ENCODE results near the gene CT45A5.
"Not testable (repeated sequence)": the region's sequence is repeated elsewhere in the genome, so short reads cannot be mapped to it uniquely, and the experiment has no call there.

Gene CT45A5

GRCh38 chrX:135785403-135785802 is at the start of gene CT45A5:
Gene CT45A5 (minus strand): TSS chrX:135785503. CDS start chrX:135781729, 3,774 bp downstream.
- DNase-seq: not testable (repeated sequence)

- DNase-seq: not testable (repeated sequence)
Measured at GRCh38 chrX:135819912-135820311, 34.6 kb upstream of the CT45A5 start, which contains the start of gene CT45A2. Gene CT45A2 (minus strand): TSS chrX:135820012. CDS start chrX:135816265, 3,747 bp downstream.

- not testable (repeated sequence) for DNase-seq
Measured at GRCh38 chrX:135802687-135803086, 17.4 kb upstream of the CT45A5 start, which contains the start of gene CT45A6. Gene CT45A6 (minus strand): TSS chrX:135802787. CDS start chrX:135798993, 3,794 bp downstream.

GRCh38 chrX:135768091-135768490 is 17.2 kb downstream of the CT45A5 start, which contains the start of gene CT45A3:
Gene CT45A3 (minus strand): TSS chrX:135768191. CDS start chrX:135764444, 3,747 bp downstream.
- not testable (repeated sequence) for DNase-seq

- DNase-seq: not testable (repeated sequence)
Measured at GRCh38 chrX:135744739-135745138, 40.6 kb downstream of the CT45A5 start.

- no peak for DNase-seq
Measured at GRCh38 chrX:135741192-135741715, 44.0 kb downstream of the CT45A5 start.

GRCh38 chrX:135740681-135741149 is 44.6 kb downstream of the CT45A5 start:
- DNase-seq: no peak

GRCh38 chrX:135737366-135738071 is 47.8 kb downstream of the CT45A5 start:
- no peak for DNase-seq

- DNase-seq: not testable (repeated sequence)
Measured at GRCh38 chrX:135734666-135735065, 50.6 kb downstream of the CT45A5 start.
